KMS-11 (cell line): ENCODE results near the gene ABHD18.
"Not testable (repeated sequence)": the region's sequence is repeated elsewhere in the genome, so short reads cannot be mapped to it uniquely, and the experiment has no call there.

ENCODE experiments used
- H2AFZ ChIP-seq: fragments of 200-600 bp; sonication (generic); 2 replicates; pipeline ENCODE4 v1.6.1; 2016; ENCODE audit warnings: antibody characterized with exemption, mixed run types, low read depth
- H3K27ac ChIP-seq: fragments of 200-600 bp; sonication (generic); 2 replicates; pipeline ENCODE4 v1.6.1; 2016; ENCODE audit warnings: mild to moderate bottlenecking, mixed run types
- H3K27me3 ChIP-seq: fragments of 200-600 bp; sonication (generic); 2 replicates; pipeline ENCODE4 v1.6.1; 2017; ENCODE audit warnings: mild to moderate bottlenecking, low read depth, mixed run types, moderate library complexity; ENCODE audit not compliant: insufficient read depth
- H3K36me3 ChIP-seq: fragments of 200-600 bp; sonication (generic); 2 replicates; pipeline ENCODE4 v1.6.1; 2017; ENCODE audit warnings: mild to moderate bottlenecking, mixed run types; ENCODE audit not compliant: insufficient read depth
- H3K4me1 ChIP-seq: fragments of 200-600 bp; sonication (generic); 2 replicates; pipeline ENCODE4 v1.6.1; 2016; ENCODE audit warnings: mild to moderate bottlenecking, low read depth, mixed run types; ENCODE audit not compliant: poor library complexity, severe bottlenecking
- H3K4me2 ChIP-seq: fragments of 200-600 bp; sonication (generic); 2 replicates; pipeline ENCODE4 v1.7.0; 2016; ENCODE audit warnings: mild to moderate bottlenecking, mixed run types
- H3K4me3 ChIP-seq: fragments of 200-600 bp; sonication (generic); IDR thresholded peaks from 2 replicates; pipeline ENCODE4 v1.6.1; 2017; ENCODE audit warnings: low read depth, low read length, mixed read lengths; ENCODE audit not compliant: insufficient read depth
- H3K79me2 ChIP-seq: fragments of 200-600 bp; sonication (generic); 2 replicates; pipeline ENCODE4 v1.6.1; 2016; ENCODE audit warnings: low read depth, mixed run types; ENCODE audit not compliant: insufficient read depth
- H3K9ac ChIP-seq: fragments of 200-600 bp; sonication (generic); 2 replicates; pipeline ENCODE4 v1.6.1; 2016; ENCODE audit warnings: mild to moderate bottlenecking, mixed run types
- H4K20me1 ChIP-seq: fragments of 200-600 bp; sonication (generic); 2 replicates; pipeline ENCODE4 v1.6.1; 2016; ENCODE audit warnings: mild to moderate bottlenecking, mixed run types; ENCODE audit not compliant: insufficient read depth
- CTCF ChIP-seq: fragments of 200-600 bp; sonication (generic); conservative IDR thresholded peaks from 2 replicates; pipeline ENCODE4 v1.6.1; 2017; ENCODE audit warnings: low read depth, mild to moderate bottlenecking, antibody characterized with exemption, low read length, moderate library complexity, mixed read lengths

Gene ABHD18

GRCh38 chr4:128025319-128025718 lies 60.1 kb downstream of the ABHD18 start:
- Histone ChIP-seq H3K79me2 (no peaks in the 10 kb centered on the region), H3K27ac (no peak overlapping the region), H3K27me3 (no peaks in the 10 kb centered on the region), H3K4me1 (no peaks in the 10 kb centered on the region), H2AFZ (no peak overlapping the region), H3K4me3 (no peak overlapping the region), H4K20me1 (no peaks in the 10 kb centered on the region), H3K9ac (no peak overlapping the region), H3K36me3 (no peaks in the 10 kb centered on the region), H3K4me2 (no peak overlapping the region)
- no peak for TF ChIP-seq CTCF

GRCh38 chr4:128029907-128030306 lies 64.7 kb downstream of the ABHD18 start:
- no peak for TF ChIP-seq CTCF
- no peaks in the 10 kb centered on the region for H3K36me3 ChIP-seq
- no peak overlapping the region for H2AFZ ChIP-seq
- H3K4me2 ChIP-seq: no peak overlapping the region
- no peaks in the 10 kb centered on the region for H3K79me2 ChIP-seq
- no peaks in the 10 kb centered on the region for H4K20me1 ChIP-seq
- H3K9ac ChIP-seq: no peak overlapping the region
- no peak overlapping the region for H3K27ac ChIP-seq
- H3K27me3 ChIP-seq: no peaks in the 10 kb centered on the region
- no peak overlapping the region for H3K4me3 ChIP-seq
- no peaks in the 10 kb centered on the region for H3K4me1 ChIP-seq

GRCh38 chr4:128031756-128032384 lies 66.7 kb downstream of the ABHD18 start:
- H3K9ac ChIP-seq: no peak overlapping the region

GRCh38 chr4:128039568-128039967 lies 74.4 kb downstream of the ABHD18 start:
- H3K4me1 ChIP-seq: no peaks in the 10 kb centered on the region
- H3K27ac ChIP-seq: no peak overlapping the region
- H3K27me3 ChIP-seq: no peaks in the 10 kb centered on the region
- H4K20me1 ChIP-seq: no peaks in the 10 kb centered on the region
- H3K4me3 ChIP-seq: no peak overlapping the region
- no peak for TF ChIP-seq CTCF
- H3K36me3 ChIP-seq: no peaks in the 10 kb centered on the region
- no peak overlapping the region for H3K9ac ChIP-seq
- no peak overlapping the region for H2AFZ ChIP-seq
- no peaks in the 10 kb centered on the region for H3K79me2 ChIP-seq
- H3K4me2 ChIP-seq: no peak overlapping the region

More at GRCh38 chr4:128031756-128032384, 66.7 kb downstream of the ABHD18 start:
- no peak overlapping the region for H2AFZ ChIP-seq
- no peak for TF ChIP-seq CTCF
- H3K27me3 ChIP-seq: no peaks in the 10 kb centered on the region
- no peak overlapping the region for H3K4me3 ChIP-seq
- no peaks in the 10 kb centered on the region for H3K4me1 ChIP-seq
- H3K36me3 ChIP-seq: no peaks in the 10 kb centered on the region
- no peaks in the 10 kb centered on the region for H3K79me2 ChIP-seq
- H4K20me1 ChIP-seq: no peaks in the 10 kb centered on the region
- H3K27ac ChIP-seq: no peak overlapping the region
- H3K4me2 ChIP-seq: no peak overlapping the region

- not testable (repeated sequence) for H2AFZ ChIP-seq
Observed at GRCh38 chr4:128047019-128047418, 81.8 kb downstream of the ABHD18 start.

GRCh38 chr4:128047514-128047913 lies 82.3 kb downstream of the ABHD18 start:
- H3K4me3 ChIP-seq, H3K27ac ChIP-seq, H3K9ac ChIP-seq, H2AFZ ChIP-seq, H4K20me1 ChIP-seq, H3K79me2 ChIP-seq, H3K4me1 ChIP-seq, H3K36me3 ChIP-seq, H3K27me3 ChIP-seq, H3K4me2 ChIP-seq: not testable (repeated sequence)

More at GRCh38 chr4:128047019-128047418, 81.8 kb downstream of the ABHD18 start:
- not testable (repeated sequence) for H3K9ac ChIP-seq, H3K4me1 ChIP-seq, H4K20me1 ChIP-seq, H3K36me3 ChIP-seq, H3K79me2 ChIP-seq, H3K27me3 ChIP-seq, H3K27ac ChIP-seq, H3K4me2 ChIP-seq, H3K4me3 ChIP-seq

GRCh38 chr4:128051229-128051628 lies 86.0 kb downstream of the ABHD18 start:
- not testable (repeated sequence) for H3K4me3 ChIP-seq, H3K36me3 ChIP-seq, H3K4me2 ChIP-seq, H3K4me1 ChIP-seq, H3K79me2 ChIP-seq, H3K27me3 ChIP-seq, H4K20me1 ChIP-seq, H2AFZ ChIP-seq, H3K9ac ChIP-seq, H3K27ac ChIP-seq
